Measurements from ENCODE around the gene PKIG.
A peak's percentile ranks its signal among the peaks of the same experiment; 100 is the strongest.

PKIG gene

GRCh38 chr20:44642203-44643153, 60.1 kb downstream of the PKIG start:
- peaks cover 4% of the 10 kb centered on the region for H3K79me1 ChIP-seq (ENCODE audit: low read depth, low read length)
- peak overlapping the region; percentile 58 for H3K23ac ChIP-seq (ENCODE audit: low read depth, low read length, poor library complexity)
- H3K27ac ChIP-seq (replicated peaks; ENCODE audit: low read length): peak overlapping the region; percentile 77
- H3K4ac ChIP-seq (ENCODE audit: low read length): peak overlapping the region; percentile 56
- H3K36me3 ChIP-seq (replicated peaks in 1 of 2; ENCODE audit: control insufficient read depth in 2 of 2, insufficient read depth in 2 of 2, low read length in 2 of 2): peaks cover 0 to 10% of the 10 kb centered on the region in 2 donors
- H2AFZ ChIP-seq (ENCODE audit: low read length): peak overlapping the region; percentile 86
- H4K8ac ChIP-seq (ENCODE audit: low read depth, low read length): no peak overlapping the region
- H3K4me1 ChIP-seq (ENCODE audit: control insufficient read depth in 2 of 2, insufficient read depth in 1 of 2, low read depth in 1 of 2, low read length in 2 of 2): peaks cover 36 to 37% of the 10 kb centered on the region in 2 donors
- peak overlapping the region; percentile 64 for H2BK12ac ChIP-seq (ENCODE audit: low read length)
- peak overlapping the region; percentile 97 for H3K18ac ChIP-seq (ENCODE audit: low read length)
- no peaks in the 10 kb centered on the region for H3K27me3 ChIP-seq (ENCODE audit: control insufficient read depth in 3 of 3, insufficient read depth in 3 of 3, low read depth in 1 of 3, low read length in 3 of 3)
- H3K14ac ChIP-seq (ENCODE audit: low read length): no peak overlapping the region
- H2BK120ac ChIP-seq (ENCODE audit: low read depth, low read length): no peak overlapping the region
- peak overlapping the region; percentile 48 for H4K91ac ChIP-seq (ENCODE audit: low read depth, low read length, poor library complexity)
- H2BK5ac ChIP-seq (ENCODE audit: low read length): peak overlapping the region; percentile 1
- H2AK5ac ChIP-seq (ENCODE audit: low read depth, low read length): peak overlapping the region; percentile 5
- no peak overlapping the region for H3K4me2 ChIP-seq (ENCODE audit: insufficient read depth, low read length, poor library complexity, severe bottlenecking)
- H3K9me3 ChIP-seq (replicated peaks in 1 of 2; ENCODE audit: control insufficient read depth in 2 of 2, insufficient read depth in 1 of 2, low read depth in 1 of 2, low read length in 2 of 2): peaks cover 3 to 9% of the 10 kb centered on the region in 2 donors
- H2BK15ac ChIP-seq (ENCODE audit: low read length): peak overlapping the region; percentile 50
- no peak overlapping the region for H3K9ac ChIP-seq (ENCODE audit: low read depth, low read length, poor library complexity)
- H3K4me3 ChIP-seq (ENCODE audit: low read length in 2 of 2): peak overlapping the region in 1 of 2 donors; percentile 18
- no peak for DNase-seq (ENCODE audit: low spot score)
- no CpG with 5 or more reads among the region's 17 CpGs for WGBS, 2 donors (ENCODE audit: extremely low coverage in 2 of 2, insufficient read length in 2 of 2, insufficient replicate concordance in 1 of 2)

DNA sequence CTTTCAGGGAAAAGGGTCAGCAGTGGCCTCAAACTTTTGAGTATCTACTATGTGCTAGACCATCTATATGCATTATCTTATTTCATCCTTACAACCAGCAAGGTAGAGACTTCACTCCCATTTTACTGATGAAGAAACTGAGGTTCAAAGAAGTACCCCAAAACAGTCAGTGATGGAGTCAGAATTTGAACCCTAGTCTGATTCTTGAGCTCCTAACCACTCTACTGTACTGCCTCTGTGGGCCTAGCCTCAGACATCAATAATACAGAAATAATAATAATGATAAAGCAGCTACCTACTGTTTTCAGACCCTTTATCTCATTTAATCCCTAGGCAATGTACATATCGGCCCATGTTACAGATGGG, 60.8 kb downstream of the PKIG start:
- no peak overlapping the region for H2BK15ac ChIP-seq (ENCODE audit: low read length)
- no peak overlapping the region for H3K18ac ChIP-seq (ENCODE audit: low read length)
- peaks cover 4 to 9% of the 10 kb centered on the region in 2 donors for H3K9me3 ChIP-seq (replicated peaks in 1 of 2; ENCODE audit: control insufficient read depth in 2 of 2, insufficient read depth in 1 of 2, low read depth in 1 of 2, low read length in 2 of 2)
- peak overlapping the region in 1 of 2 donors; percentile 18 for H3K4me3 ChIP-seq (ENCODE audit: low read length in 2 of 2)
- WGBS, 2 donors (ENCODE audit: extremely low coverage in 2 of 2, insufficient read length in 2 of 2, insufficient replicate concordance in 1 of 2): no CpG with 5 or more reads among the region's 1 CpG
- H3K36me3 ChIP-seq (replicated peaks in 1 of 2; ENCODE audit: control insufficient read depth in 2 of 2, insufficient read depth in 2 of 2, low read length in 2 of 2): peaks cover 0 to 10% of the 10 kb centered on the region in 2 donors
- no peak overlapping the region for H3K14ac ChIP-seq (ENCODE audit: low read length)
- H3K27me3 ChIP-seq (ENCODE audit: control insufficient read depth in 3 of 3, insufficient read depth in 3 of 3, low read depth in 1 of 3, low read length in 3 of 3): no peaks in the 10 kb centered on the region
- no peak overlapping the region for H3K4me2 ChIP-seq (ENCODE audit: insufficient read depth, low read length, poor library complexity, severe bottlenecking)
- H3K9ac ChIP-seq (ENCODE audit: low read depth, low read length, poor library complexity): no peak overlapping the region
- no peak overlapping the region for H4K91ac ChIP-seq (ENCODE audit: low read depth, low read length, poor library complexity)
- DNase-seq (ENCODE audit: low spot score): no peak
- peak overlapping the region; percentile 77 for H3K27ac ChIP-seq (replicated peaks; ENCODE audit: low read length)
- peaks cover 36 to 37% of the 10 kb centered on the region in 2 donors for H3K4me1 ChIP-seq (ENCODE audit: control insufficient read depth in 2 of 2, insufficient read depth in 1 of 2, low read depth in 1 of 2, low read length in 2 of 2)
- H2BK12ac ChIP-seq (ENCODE audit: low read length): peak overlapping the region; percentile 64
- H3K4ac ChIP-seq (ENCODE audit: low read length): no peak overlapping the region
- peak overlapping the region; percentile 86 for H2AFZ ChIP-seq (ENCODE audit: low read length)
- H4K8ac ChIP-seq (ENCODE audit: low read depth, low read length): no peak overlapping the region
- H3K79me1 ChIP-seq (ENCODE audit: low read depth, low read length): peaks cover 4% of the 10 kb centered on the region
- no peak overlapping the region for H2BK5ac ChIP-seq (ENCODE audit: low read length)
- no peak overlapping the region for H2BK120ac ChIP-seq (ENCODE audit: low read depth, low read length)
- H2AK5ac ChIP-seq (ENCODE audit: low read depth, low read length): peak overlapping the region; percentile 5
- H3K23ac ChIP-seq (ENCODE audit: low read depth, low read length, poor library complexity): no peak overlapping the region

- Histone ChIP-seq H4K8ac (ENCODE audit: low read depth, low read length) (no peak overlapping the region), H2BK12ac (ENCODE audit: low read length) (no peak overlapping the region), H3K27me3 (ENCODE audit: control insufficient read depth in 3 of 3, insufficient read depth in 3 of 3, low read depth in 1 of 3, low read length in 3 of 3) (no peaks in the 10 kb centered on the region), H3K4me1 (ENCODE audit: control insufficient read depth in 2 of 2, insufficient read depth in 1 of 2, low read depth in 1 of 2, low read length in 2 of 2) (peaks cover 38 to 40% of the 10 kb centered on the region in 2 donors), H3K36me3 (replicated peaks in 1 of 2; ENCODE audit: control insufficient read depth in 2 of 2, insufficient read depth in 2 of 2, low read length in 2 of 2) (peaks cover 0 to 9% of the 10 kb centered on the region in 2 donors), H4K91ac (ENCODE audit: low read depth, low read length, poor library complexity) (no peak overlapping the region), H3K4ac (ENCODE audit: low read length) (no peak overlapping the region), H2BK120ac (ENCODE audit: low read depth, low read length) (no peak overlapping the region), H2AK5ac (ENCODE audit: low read depth, low read length) (peak overlapping the region; percentile 5), H3K4me2 (ENCODE audit: insufficient read depth, low read length, poor library complexity, severe bottlenecking) (no peak overlapping the region), H3K9me3 (replicated peaks in 1 of 2; ENCODE audit: control insufficient read depth in 2 of 2, insufficient read depth in 1 of 2, low read depth in 1 of 2, low read length in 2 of 2) (peaks cover 5 to 9% of the 10 kb centered on the region in 2 donors), H3K23ac (ENCODE audit: low read depth, low read length, poor library complexity) (no peak overlapping the region), H3K18ac (ENCODE audit: low read length) (peak overlapping the region; percentile 69), H2AFZ (ENCODE audit: low read length) (no peak overlapping the region), H3K14ac (ENCODE audit: low read length) (no peak overlapping the region), H3K9ac (ENCODE audit: low read depth, low read length, poor library complexity) (no peak overlapping the region), H3K79me1 (ENCODE audit: low read depth, low read length) (peaks cover 4% of the 10 kb centered on the region), H2BK5ac (ENCODE audit: low read length) (peak overlapping the region; percentile 72), H3K27ac (replicated peaks; ENCODE audit: low read length) (no peak overlapping the region), H3K4me3 (ENCODE audit: low read length in 2 of 2) (no peak overlapping the region), H2BK15ac (ENCODE audit: low read length) (peak overlapping the region; percentile 5)
- no CpG with 5 or more reads among the region's 16 CpGs for WGBS, 2 donors (ENCODE audit: extremely low coverage in 2 of 2, insufficient read length in 2 of 2, insufficient replicate concordance in 1 of 2)
- DNase-seq (ENCODE audit: low spot score): no peak
Measured at GRCh38 chr20:44643596-44644229, 61.3 kb downstream of the PKIG start.

DNA sequence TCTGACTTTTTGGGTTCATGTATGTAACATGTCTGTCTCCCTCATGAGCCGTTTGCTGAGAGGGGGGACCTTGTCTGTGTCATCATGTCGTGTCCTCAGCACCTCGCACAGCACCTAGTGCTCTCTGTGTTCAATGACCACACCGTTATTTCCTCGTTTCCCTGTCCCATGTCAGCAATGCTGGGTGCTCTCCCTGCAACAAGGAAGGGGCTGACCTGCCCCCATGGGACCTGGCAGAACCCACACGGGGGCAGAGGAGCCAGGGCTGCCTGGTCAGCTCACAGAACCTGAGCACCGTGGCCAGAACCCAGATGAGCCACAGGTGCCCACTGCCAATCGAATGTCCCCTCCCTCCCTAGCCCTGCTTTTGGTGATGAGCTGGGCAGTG, 61.8 kb downstream of the PKIG start:
- no peak overlapping the region for H2BK120ac ChIP-seq (ENCODE audit: low read depth, low read length)
- no peak overlapping the region for H4K8ac ChIP-seq (ENCODE audit: low read depth, low read length)
- H2AK5ac ChIP-seq (ENCODE audit: low read depth, low read length): peak overlapping the region; percentile 93
- H3K27me3 ChIP-seq (ENCODE audit: control insufficient read depth in 3 of 3, insufficient read depth in 3 of 3, low read depth in 1 of 3, low read length in 3 of 3): no peaks in the 10 kb centered on the region
- no peak overlapping the region for H3K27ac ChIP-seq (replicated peaks; ENCODE audit: low read length)
- no peak overlapping the region for H3K14ac ChIP-seq (ENCODE audit: low read length)
- no peak for DNase-seq (ENCODE audit: low spot score)
- peak overlapping the region; percentile 4 for H3K4ac ChIP-seq (ENCODE audit: low read length)
- H4K91ac ChIP-seq (ENCODE audit: low read depth, low read length, poor library complexity): peak overlapping the region; percentile 16
- H3K4me2 ChIP-seq (ENCODE audit: insufficient read depth, low read length, poor library complexity, severe bottlenecking): no peak overlapping the region
- H3K9me3 ChIP-seq (replicated peaks in 1 of 2; ENCODE audit: control insufficient read depth in 2 of 2, insufficient read depth in 1 of 2, low read depth in 1 of 2, low read length in 2 of 2): peaks cover 5 to 9% of the 10 kb centered on the region in 2 donors
- no peak overlapping the region for H3K4me3 ChIP-seq (ENCODE audit: low read length in 2 of 2)
- H3K36me3 ChIP-seq (replicated peaks in 1 of 2; ENCODE audit: control insufficient read depth in 2 of 2, insufficient read depth in 2 of 2, low read length in 2 of 2): peaks cover 0 to 5% of the 10 kb centered on the region in 2 donors
- peaks cover 40 to 42% of the 10 kb centered on the region in 2 donors for H3K4me1 ChIP-seq (ENCODE audit: control insufficient read depth in 2 of 2, insufficient read depth in 1 of 2, low read depth in 1 of 2, low read length in 2 of 2)
- H2AFZ ChIP-seq (ENCODE audit: low read length): no peak overlapping the region
- peaks cover 4% of the 10 kb centered on the region for H3K79me1 ChIP-seq (ENCODE audit: low read depth, low read length)
- peak overlapping the region; percentile 31 for H3K9ac ChIP-seq (ENCODE audit: low read depth, low read length, poor library complexity)
- no CpG with 5 or more reads among the region's 8 CpGs for WGBS, 2 donors (ENCODE audit: extremely low coverage in 2 of 2, insufficient read length in 2 of 2, insufficient replicate concordance in 1 of 2)
- H2BK12ac ChIP-seq (ENCODE audit: low read length): no peak overlapping the region
- H2BK5ac ChIP-seq (ENCODE audit: low read length): peak overlapping the region; percentile 72
- peak overlapping the region; percentile 69 for H3K18ac ChIP-seq (ENCODE audit: low read length)
- H2BK15ac ChIP-seq (ENCODE audit: low read length): peak overlapping the region; percentile 5
- no peak overlapping the region for H3K23ac ChIP-seq (ENCODE audit: low read depth, low read length, poor library complexity)

Measured in neuronal stem cell (in vitro differentiated cells).